Ecto neural progenitor cell (in vitro differentiated cells): Measurements from ENCODE around the gene C10orf120.

Experiments
- DNase-seq: peaks from one replicate; pipeline ENCODE4 v3.0.0-alpha.2; 2018; ENCODE audit warnings: low spot score

C10orf120 gene

DNA sequence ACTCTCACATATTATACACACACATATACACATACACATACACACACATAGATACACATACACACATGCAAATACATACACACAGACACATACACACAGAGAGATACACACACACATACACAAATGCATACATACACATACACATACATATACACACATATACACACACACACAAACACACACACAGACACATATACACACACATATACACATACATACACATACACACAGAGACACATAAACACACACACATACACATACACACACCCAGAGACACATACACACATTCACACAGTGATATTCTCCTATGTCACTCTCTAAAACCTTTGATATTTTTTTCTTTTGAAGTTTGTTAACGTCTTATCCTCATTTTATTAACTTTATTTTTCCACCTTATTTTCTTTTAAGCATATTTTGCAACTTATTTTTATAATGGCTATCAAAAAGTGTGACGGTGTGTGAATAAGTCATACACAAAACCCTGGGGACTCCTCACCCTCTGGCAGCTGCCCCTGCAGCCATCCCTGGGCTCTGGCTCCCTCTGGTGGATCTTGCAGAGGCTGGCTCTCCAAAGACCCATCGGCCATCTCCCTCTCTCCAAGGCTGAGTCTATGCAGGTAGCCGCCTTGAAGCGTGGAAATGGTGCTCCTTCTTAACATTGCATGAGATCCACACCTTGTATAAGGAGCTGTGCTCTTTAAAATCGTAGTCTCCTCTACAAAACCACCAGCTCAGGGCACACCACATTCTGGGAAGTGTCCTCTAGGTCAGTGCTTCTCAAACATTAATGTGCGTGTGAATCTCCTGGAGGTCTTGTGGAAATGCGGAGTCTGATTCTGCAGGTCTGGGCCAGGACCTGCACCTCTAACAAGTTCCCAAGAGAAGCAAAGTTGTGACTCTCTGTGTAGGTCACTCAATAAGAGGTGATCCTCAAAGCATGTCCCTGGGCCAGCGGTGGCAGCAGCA is 4.1 kb upstream of the C10orf120 start:
- DNase-seq, result peak; percentile 80

DNA sequence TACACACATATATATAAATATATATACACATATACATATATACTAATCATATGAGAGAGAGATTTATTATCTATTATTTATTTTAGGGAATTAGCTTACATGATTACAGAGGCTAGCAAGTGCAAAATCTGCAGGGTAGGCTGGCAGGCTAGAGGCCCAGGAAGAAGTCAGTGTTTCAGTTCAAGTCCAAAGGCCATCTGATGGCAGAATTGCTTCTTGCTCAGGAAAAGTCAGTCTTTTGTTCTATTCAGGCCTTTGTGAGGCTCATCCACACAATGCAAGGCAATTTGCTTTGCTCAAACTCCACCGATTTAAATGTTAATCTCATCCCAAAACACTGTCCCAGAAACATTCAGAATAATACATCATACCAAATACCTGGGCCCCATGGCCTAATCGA is 2.6 kb upstream of the C10orf120 start:
- DNase-seq, result no peak

DNA sequence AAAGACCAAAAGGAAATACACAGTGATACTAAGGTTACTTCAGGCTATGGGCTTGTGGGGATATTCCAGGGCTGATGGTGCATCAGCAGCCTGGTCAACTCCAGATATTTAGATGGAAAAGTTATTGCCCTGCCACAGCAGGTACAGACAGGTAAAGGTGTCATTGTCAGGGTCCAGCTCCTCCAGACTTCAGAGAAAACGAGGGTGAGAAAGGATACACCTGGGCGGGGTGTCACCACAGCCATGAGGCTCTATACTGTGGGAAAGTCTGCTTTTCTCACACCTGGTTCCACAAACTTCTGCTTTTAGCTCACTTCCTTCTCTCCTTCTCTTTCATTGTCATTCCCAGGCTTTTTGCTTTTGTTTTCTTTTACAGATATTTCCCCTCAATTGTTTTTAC is 2.0 kb upstream of the C10orf120 start:
- no peak for DNase-seq

DNA sequence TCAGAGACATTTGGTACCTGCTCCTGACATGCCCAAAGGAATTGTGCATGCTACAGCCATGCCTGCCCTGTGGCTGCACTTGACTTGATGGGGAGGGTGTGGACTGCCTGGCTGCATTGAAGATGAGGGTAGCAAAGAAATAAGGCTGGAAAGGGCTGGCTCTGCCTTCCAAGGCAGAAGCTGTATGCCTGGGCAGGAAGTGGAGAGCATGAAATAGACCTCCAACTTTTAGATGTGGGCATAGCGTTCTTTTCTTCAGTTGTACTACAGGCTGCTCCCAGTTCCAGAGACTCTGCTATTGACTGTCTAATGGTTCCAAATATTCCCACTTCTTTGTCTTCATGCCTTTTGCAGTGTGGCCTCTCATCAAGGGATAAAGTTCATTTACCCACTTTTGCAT is 3.0 kb downstream of the C10orf120 start:
- DNase-seq, result no peak

DNA sequence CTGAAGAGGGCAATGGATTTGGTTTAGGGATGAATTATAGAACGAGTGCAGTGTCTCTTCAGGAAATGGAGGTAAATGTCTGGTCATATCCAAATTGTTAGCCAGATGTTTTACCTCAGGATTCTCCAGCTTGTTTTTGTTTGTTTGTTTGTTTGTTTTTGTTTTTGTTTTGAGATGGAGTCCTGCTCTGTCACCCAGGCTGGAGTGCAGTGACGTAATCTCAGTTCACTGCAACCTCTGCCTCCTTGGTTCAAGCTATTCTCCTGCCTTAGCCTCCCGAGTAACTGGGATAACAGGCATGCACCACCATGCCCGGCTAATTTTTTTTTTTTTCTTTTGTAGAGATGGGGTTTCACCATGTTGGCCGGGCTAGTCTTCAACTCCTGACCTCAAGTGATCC is 6.9 kb downstream of the C10orf120 start:
- DNase-seq, result no peak

DNA sequence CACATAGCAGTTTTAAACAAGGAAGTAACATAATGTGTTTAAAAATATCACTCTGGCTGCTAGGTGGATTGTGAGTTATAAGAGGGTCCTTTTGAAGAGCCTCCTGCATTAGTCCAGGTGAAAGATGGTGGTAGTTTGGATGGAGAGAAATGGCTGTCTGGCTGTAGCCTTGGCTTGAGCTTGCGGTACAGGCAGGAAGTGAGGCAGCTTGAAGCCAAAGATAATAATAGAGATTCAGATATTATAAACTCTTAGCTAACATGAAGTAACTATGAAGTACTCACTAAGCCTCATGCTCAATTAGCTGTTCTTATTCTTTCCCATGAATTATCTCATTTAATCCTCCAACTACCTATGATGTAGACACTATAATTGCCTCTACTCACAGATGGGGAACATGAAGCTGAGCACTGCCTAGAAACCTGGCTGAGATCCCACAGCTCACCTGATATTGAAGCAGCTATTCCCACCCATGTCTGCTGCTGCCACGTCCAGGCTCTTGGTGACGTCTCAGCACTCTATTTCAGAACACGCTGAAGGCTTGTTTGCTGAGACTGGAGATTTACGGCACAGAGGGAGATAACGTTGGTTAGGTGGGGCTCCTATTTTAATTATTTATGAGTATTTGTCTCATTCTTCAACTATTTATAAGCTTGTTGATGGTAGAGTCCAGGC is 10.4 kb downstream of the C10orf120 start:
- DNase-seq, result no peak

DNA sequence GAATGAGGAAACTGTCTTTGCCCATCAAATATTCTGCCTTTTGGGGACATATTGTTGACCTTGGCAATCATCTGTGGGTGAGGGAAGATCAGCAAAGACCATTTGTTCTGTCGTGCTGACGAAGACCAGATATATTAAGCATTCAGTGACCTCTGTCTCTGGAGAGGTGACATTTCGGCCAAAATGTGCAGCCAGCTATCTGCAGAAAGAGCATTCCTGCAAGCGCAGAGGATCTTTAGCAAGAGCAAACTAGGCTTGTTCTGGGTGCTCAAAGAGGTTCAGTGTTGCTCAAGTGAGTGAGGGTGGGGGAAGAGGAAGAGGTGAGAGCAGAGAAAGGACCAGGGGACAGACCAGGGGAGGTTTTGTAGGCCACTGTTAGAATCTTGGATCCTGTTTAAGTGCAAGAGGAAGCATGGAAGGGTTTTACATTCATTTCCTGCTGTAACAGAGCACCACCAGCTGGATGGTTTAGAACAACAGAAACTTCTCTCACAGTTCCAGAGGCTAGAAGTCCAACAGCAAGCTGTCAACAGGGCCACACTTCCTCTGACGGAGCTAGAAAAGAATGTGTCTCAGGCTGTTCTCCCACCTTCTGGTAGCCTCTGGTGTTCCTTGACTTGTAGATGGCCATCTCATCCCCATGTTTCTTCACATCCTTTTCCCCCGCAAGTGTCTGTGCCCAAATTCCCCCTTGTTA is 11.2 kb downstream of the C10orf120 start:
- no peak for DNase-seq

DNA sequence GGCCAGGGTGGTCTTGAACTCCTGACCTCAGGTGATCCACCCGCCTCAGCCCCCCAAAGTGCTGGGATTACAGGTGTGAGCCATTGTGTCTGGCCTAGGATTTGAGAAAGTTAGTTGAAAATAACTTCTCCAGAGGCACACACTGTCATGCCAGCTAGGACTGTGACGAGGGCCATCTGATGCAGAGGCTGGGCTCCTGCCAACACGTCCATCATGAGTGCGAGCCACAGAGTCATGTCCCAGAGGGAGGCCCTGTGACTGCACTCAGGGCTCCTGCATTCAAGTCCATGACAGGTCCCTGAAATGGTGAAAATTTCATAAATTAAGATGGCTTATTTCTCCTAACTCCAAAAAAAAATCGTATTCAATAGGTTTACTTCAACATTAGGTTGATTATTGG is 17.1 kb downstream of the C10orf120 start:
- no peak for DNase-seq

DNA sequence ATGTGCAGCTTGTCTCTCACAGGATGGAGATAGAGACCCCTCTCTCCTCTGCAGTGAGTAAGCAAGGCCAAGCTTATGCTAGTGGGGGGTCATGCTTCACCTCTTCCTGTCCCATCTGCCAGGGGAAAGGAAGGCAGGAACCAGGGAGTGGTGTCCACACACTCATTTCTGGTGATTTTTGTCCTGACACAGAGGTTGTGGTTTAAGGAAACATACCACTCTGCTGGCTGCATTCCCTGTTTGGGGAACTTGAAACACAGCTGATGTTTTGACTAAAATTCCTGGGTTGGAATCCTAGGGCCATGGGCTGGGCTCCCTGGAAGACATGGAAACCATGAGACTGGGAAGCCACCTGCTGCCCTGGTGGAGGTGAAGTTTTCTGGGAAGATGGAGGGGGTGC is 21.4 kb downstream of the C10orf120 start:
- peak; percentile 17 for DNase-seq

DNA sequence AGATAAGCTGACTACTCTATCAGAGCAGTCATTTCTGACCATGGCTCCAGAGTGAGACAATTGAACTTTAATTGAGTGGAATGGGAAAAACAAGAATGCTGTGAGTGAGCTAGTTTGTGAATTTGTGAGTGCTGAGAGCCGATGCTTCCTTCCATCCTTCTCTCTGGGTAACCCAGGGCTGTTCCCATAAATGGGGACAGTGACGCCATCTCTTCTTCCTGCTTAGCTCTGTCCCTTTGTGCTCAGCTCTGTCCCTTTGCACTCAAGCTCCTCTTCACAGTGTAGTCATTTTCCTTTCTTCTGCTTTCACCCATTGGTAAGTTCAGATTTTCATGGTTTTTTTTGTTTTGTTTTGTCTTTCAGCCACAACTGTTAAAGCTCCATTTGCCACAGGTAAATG is 24.4 kb downstream of the C10orf120 start:
- no peak for DNase-seq

DNA sequence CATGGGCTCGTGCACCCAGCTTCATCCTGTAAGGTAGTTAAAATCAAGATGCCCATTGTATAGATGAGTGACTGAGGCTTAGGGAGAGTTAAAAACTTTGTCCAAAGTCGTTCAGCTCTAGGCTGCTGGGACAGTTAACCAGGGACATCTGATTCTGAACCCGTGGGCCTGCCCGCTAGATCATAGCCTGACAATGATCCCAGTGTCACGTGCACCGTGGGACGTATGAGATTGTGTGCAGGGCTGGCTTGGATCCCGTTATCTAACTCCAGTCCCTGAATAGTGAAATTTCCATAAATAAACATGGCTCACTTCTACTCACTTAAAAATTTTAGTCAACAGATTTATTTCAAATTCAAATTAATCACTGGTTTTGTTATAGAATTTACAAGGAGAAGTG is 24.9 kb downstream of the C10orf120 start:
- DNase-seq, result no peak

DNA sequence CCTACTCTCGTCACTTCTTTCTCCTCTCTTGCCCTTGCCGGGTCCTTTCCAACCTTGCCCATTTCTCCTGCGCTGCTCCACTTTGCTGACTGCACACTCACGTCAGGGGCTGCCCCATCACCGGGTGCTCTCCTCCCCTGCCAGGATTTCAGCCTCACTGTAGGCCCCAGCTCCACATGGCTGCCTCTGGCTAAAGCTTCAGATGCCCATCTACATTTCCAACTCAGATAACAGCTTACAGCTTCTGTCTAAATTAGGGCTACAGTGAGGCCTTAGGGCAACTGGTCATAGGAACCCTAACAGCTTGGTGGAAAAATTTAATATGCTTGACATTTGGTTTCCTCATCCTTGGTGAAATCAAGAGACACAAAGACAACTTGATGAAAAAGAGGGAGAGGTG is 25.9 kb downstream of the C10orf120 start:
- no peak for DNase-seq

DNA sequence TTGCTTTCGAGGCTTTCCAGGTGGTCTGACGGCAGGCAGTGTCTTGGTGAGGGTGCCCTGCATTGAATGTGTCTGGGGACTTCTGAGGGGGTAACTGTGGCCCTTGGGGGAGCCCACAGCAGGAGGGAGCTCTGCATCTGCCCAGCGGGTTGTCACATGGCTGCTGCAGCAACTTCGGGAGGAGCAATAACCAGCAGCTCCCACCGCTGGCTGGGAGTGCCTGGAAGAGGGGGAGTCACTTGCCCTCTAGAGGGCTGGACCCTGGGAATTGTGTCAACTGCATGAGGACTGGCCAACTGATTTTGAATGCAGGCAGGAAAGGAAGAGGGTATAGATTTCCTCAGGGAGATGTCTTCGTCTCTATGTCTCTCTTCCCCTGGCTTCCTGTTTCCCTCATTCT is 26.4 kb downstream of the C10orf120 start:
- peak; percentile 25 for DNase-seq

DNA sequence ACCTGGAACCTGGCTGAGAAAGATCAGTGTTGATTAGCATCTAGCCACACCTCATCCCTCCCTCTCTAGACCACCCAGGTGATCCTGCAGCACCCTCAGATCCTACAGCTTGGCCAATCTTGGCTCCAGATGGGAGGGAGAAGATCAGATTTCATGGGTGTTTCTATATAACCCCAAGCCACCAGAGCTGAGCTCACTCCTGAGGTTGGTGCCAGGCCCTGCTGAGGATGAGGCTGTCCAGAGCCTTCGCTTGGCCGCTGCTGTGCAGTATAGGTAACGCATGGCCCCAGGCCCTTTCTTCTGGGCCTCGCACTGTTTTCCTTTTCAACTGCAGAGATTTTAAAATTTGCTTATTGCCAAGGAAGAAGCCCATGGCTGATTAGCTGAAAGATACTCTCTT is 27.0 kb downstream of the C10orf120 start:
- peak; percentile 34 for DNase-seq

DNA sequence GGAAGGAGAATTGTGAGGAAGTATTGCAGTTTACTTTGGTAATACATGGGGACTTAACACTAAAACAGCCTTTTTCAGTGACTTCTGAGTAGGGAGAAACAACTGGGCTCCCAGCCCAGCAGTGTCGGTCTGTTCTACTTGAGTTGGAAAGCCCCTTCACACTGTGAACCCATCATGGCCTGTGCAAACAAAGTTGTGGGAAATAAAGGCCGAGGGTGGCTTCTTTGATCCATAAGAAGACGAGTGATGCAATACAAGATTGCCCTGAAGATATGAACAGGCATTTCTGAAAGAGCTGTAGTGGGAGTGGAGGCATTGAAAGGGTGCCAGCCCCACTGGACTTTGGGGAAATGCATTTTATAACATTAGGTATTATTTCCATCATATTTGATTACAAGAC is 28.3 kb downstream of the C10orf120 start:
- DNase-seq, result peak; percentile 16

DNA sequence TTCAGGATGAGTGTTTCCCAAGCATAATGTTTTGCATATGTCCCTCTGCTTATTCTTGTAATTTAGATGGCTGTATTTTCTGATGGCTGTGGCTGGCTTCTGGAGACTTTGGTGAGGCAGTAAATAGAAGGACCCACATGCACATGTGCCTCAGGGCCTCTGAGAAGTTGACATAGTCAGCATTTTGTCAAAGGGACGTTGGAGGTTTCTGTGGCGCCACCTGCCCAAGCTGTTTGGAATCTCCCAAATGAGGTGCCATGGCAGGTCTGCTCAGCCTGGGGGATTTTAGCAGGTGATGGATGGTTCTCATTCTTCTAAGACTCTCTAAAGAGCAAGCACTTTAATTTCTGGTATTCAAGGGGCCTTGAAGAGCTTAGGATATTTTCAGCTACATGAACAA is 29.8 kb downstream of the C10orf120 start:
- peak; percentile 36 for DNase-seq

DNA sequence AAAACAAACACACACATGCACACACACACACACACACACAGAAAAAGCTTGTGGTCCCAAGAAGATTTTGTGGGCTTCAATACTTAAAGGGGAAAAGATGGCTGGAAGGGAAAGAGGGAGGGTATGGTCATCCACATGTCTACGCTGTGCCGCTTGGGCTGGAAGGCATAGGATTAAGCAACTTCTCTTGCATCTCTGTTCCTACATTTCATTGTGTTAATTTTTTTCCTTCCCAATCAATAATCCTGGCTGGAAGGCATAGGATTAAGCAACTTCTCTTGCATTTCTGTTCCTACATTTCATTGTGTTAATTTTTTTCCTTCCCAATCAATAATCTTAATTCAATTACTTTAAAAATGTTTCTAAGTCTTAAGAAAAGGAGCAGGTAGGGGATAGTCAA is 30.6 kb downstream of the C10orf120 start:
- DNase-seq, result no peak

DNA sequence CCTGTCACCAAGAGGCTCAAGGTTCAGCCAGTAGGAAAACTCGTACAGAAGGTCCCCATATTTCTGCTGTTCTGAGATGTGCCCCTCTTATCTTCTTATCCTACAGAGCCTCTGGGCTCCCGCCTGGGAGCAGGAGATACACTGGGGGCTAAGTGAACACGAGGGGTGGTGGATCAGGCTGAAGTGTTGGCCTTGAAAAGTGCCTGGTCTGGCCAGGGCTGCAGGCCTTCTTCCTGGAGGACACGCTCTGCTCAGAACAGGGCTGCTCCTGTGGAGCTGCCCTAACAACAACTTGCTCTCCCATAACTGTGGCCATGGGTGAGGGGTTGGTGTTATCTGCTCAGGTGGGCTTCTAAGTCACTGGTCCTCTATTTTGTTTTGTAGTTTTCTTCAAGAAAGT is 33.7 kb downstream of the C10orf120 start:
- no peak for DNase-seq

DNA sequence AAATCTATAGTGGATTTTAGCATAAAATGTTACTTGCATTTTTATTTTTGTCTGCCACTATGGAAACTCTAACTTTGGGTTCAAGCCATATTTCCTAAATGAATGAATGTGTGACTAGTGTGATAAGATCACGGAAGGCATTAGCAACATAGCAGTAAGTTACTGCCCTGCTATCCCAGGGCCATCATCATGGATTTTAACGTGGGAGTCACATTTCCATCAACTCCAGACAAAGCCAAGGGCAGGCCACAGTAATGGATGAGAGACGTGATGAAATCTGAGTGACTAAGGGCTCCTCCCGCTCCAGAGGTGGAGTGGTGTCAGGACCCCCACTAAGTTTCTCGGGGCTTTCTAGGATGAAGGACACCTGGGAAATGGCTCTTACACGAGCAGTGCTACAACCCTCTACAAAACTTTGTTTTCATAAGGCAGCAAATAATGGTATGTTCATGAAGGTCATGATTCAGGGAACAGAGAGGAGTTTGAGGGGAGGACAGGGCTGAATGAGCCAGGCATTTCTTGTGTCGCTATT is 34.3 kb downstream of the C10orf120 start:
- DNase-seq, result no peak

DNA sequence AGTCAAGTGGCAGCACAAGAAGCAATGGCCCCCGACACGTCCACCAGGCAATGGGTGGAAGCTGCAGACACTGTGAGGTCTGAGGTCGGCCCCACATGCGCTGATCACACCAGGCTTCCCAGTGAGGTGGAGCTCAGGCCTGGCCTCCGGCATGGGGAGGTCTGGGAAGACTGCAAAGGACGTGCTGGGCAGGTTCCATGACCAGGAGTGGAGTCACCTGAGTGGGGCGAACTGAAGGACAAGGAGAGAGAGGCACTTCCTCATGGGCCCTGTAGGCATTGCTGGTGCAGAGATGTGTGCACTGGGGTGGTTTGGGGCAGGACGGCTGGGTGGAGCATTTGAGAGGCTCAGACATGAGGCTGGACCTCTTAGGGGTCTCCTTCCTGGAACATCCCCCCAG is 35.1 kb downstream of the C10orf120 start:
- DNase-seq, result no peak

DNA sequence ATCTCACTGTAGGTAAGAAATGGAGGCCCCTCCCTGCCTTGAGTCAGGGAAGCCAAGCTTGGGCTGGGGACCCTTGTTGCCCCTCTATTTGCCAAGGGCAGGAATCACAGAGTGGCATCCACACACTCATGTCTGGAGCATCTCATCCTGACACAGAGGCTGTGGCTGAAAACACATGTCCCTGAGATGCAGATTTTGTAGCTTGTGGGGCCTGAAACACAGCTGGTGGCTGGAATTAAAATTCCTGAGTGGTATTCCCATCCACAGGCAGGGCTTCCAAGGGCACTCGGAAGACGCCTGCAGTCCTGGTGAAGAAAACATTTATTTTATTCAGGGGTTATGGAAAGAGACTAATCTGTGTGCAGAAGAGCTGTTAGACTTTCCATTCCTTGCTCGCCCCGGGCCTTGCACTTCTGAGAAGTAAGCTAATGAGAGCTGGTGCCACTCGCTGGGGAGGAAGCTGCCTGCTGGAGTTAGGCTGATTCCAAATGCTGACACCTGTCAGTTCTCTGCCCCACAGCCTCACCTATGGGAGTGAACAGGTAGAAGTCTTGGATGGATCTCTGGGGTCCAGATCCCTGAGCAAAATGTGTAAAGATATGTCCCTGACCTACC is 36.0 kb downstream of the C10orf120 start:
- DNase-seq, result no peak

DNA sequence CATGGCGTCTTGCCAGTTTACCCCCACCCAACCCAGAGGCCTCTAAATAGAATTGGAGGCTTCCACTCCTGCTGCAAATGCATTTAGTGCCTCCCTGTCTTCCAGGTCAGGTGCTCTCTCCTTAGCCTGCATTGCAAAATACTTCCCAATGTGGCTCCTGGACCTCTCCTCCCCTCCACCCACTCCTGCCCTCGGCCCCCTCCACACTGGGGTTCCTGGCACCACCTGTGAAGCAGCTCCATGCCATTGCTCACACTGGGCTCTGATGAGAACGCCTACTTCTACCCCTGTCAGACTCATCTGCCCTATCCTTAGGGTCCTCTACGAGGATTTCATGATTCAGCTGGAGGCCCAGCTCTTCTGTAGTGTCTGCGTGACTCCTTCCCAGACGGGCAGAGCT is 37.4 kb downstream of the C10orf120 start:
- DNase-seq, result no peak
